HG03175 (cell line): ENCODE data around the gene LPCAT1.
"Not testable (repeated sequence)": the region's sequence is repeated elsewhere in the genome, so short reads cannot be mapped to it uniquely, and the experiment has no call there.

ENCODE experiments used
- ATAC-seq: cut with Tn5 transposase; IDR thresholded peaks from one replicate; pipeline ENCODE4 v1.9.1; 2021; ENCODE audit warnings: mild to moderate bottlenecking, moderate library complexity; ENCODE audit not compliant: unreplicated experiment

LPCAT1 gene

GRCh38 chr5:1541702-1542400, 18.1 kb upstream of the LPCAT1 start:
- no peak for ATAC-seq

GRCh38 chr5:1540831-1541701, 17.3 kb upstream of the LPCAT1 start:
- no peak for ATAC-seq

- ATAC-seq: no peak
Measured at GRCh38 chr5:1540166-1540565, 16.4 kb upstream of the LPCAT1 start.

GRCh38 chr5:1539393-1540161, 15.8 kb upstream of the LPCAT1 start:
- not testable (repeated sequence) for ATAC-seq

- no peak for ATAC-seq
Measured at GRCh38 chr5:1538741-1539392, 15.1 kb upstream of the LPCAT1 start.

GRCh38 chr5:1538276-1538675, 14.5 kb upstream of the LPCAT1 start:
- ATAC-seq: no peak

GRCh38 chr5:1537603-1538154, 13.9 kb upstream of the LPCAT1 start:
- ATAC-seq: no peak

- no peak for ATAC-seq
Measured at GRCh38 chr5:1536871-1537602, 13.3 kb upstream of the LPCAT1 start.

GRCh38 chr5:1536322-1536845, 12.6 kb upstream of the LPCAT1 start:
- peak; percentile 97 for ATAC-seq

- no peak for ATAC-seq
Measured at GRCh38 chr5:1535646-1536045, 11.9 kb upstream of the LPCAT1 start.

GRCh38 chr5:1532384-1532783, 8.6 kb upstream of the LPCAT1 start:
- ATAC-seq: no peak

- ATAC-seq: no peak
Measured at GRCh38 chr5:1529498-1529897, 5.7 kb upstream of the LPCAT1 start.

- no peak for ATAC-seq
Measured at GRCh38 chr5:1527533-1528205, 3.9 kb upstream of the LPCAT1 start.

GRCh38 chr5:1526681-1527131, 2.9 kb upstream of the LPCAT1 start:
- ATAC-seq: no peak

GRCh38 chr5:1526190-1526631, 2.5 kb upstream of the LPCAT1 start:
- ATAC-seq: no peak

- no peak for ATAC-seq
Measured at GRCh38 chr5:1525624-1526189, 1.9 kb upstream of the LPCAT1 start.

GRCh38 chr5:1524799-1525623, 1.3 kb upstream of the LPCAT1 start:
- no peak for ATAC-seq

- ATAC-seq: no peak
Measured at GRCh38 chr5:1524481-1524798, 680 bp upstream of the LPCAT1 start.
